Activated CD4-positive, alpha-beta T cell treated with anti-CD3 and anti-CD28 coated beads for 48 hours (primary cell): ENCODE data around the gene IFNA21.
"Not testable (repeated sequence)": the region's sequence is repeated elsewhere in the genome, so short reads cannot be mapped to it uniquely, and the experiment has no call there.

Experiments
- DNase-seq: peaks from one replicate; pipeline ENCODE4 v3.0.0-alpha.2; 2020

The IFNA21 gene

GRCh38 chr9:21166560-21166959 lies at the start of gene IFNA21:
Gene IFNA21, minus strand, starts transcription at chr9:21166660. Its CDS starts 48 bp downstream, at chr9:21166612.
- not testable (repeated sequence) for DNase-seq

GRCh38 chr9:21213411-21214326 lies 47.2 kb upstream of the IFNA21 start:
- not testable (repeated sequence) for DNase-seq

- DNase-seq: not testable (repeated sequence)
These were observed 45.7 kb upstream of the IFNA21 start for GRCh38 chr9:21212160-21212559.

- DNase-seq: not testable (repeated sequence)
These were observed 44.3 kb upstream of the IFNA21 start for GRCh38 chr9:21210782-21211181.

GRCh38 chr9:21210311-21210710 lies 43.9 kb upstream of the IFNA21 start:
- DNase-seq: no peak

- DNase-seq: not testable (repeated sequence)
These were observed 40.6 kb upstream of the IFNA21 start, which contains the start of gene IFNA10 for GRCh38 chr9:21207043-21207442. Gene IFNA10, minus strand, starts transcription at chr9:21207143. Its CDS starts 46 bp downstream, at chr9:21207097.

- DNase-seq: no peak
These were observed 38.7 kb upstream of the IFNA21 start for GRCh38 chr9:21205204-21205603.

GRCh38 chr9:21202105-21202504 lies 35.6 kb upstream of the IFNA21 start, which contains the start of gene IFNA7:
Gene IFNA7, minus strand, starts transcription at chr9:21202205. Its CDS starts 40 bp downstream, at chr9:21202165.
- not testable (repeated sequence) for DNase-seq

- peak; percentile 43 for DNase-seq
These were observed 28.7 kb upstream of the IFNA21 start for GRCh38 chr9:21194867-21195776.

- DNase-seq: not testable (repeated sequence)
These were observed 21.0 kb upstream of the IFNA21 start, which contains the start of gene IFNA4 for GRCh38 chr9:21187487-21187886. Gene IFNA4, minus strand, starts transcription at chr9:21187587. Its CDS starts 56 bp downstream, at chr9:21187531.

GRCh38 chr9:21182810-21183736 lies 16.6 kb upstream of the IFNA21 start:
- peak; percentile 27 for DNase-seq

GRCh38 chr9:21174671-21175070 lies 8.2 kb upstream of the IFNA21 start:
- DNase-seq: no peak

- no peak for DNase-seq
These were observed 5.7 kb upstream of the IFNA21 start for GRCh38 chr9:21172156-21172555.

GRCh38 chr9:21171351-21171750 lies 4.9 kb upstream of the IFNA21 start:
- DNase-seq: no peak

GRCh38 chr9:21165516-21165915 lies 944 bp downstream of the IFNA21 start:
- no peak for DNase-seq

- DNase-seq: no peak
These were observed 6.3 kb downstream of the IFNA21 start for GRCh38 chr9:21160178-21160577.

GRCh38 chr9:21155501-21155900 lies 11.0 kb downstream of the IFNA21 start:
- DNase-seq: no peak

- DNase-seq: no peak
These were observed 12.3 kb downstream of the IFNA21 start for GRCh38 chr9:21154018-21154608.

GRCh38 chr9:21153336-21154017 lies 13.0 kb downstream of the IFNA21 start:
- DNase-seq: no peak

GRCh38 chr9:21144603-21145002 lies 21.9 kb downstream of the IFNA21 start:
- DNase-seq: no peak

GRCh38 chr9:21141427-21141882 lies 25.0 kb downstream of the IFNA21 start, which contains the start of gene IFNW1:
Gene IFNW1, minus strand, starts transcription at chr9:21141832. Its CDS starts 262 bp downstream, at chr9:21141570.
- no peak for DNase-seq
